LHCN-M2 (cell line): Measurements from ENCODE around the gene HNRNPUL1. TPM values are rescaled to one million over a fixed set of nuclear protein-coding genes. Genes with fewer than 3 reads are reported as not detected.

Experiments used
- DNase-seq: peaks from one replicate; pipeline ENCODE4 v3.0.0-alpha.2; 2012; ENCODE audit warnings: low read depth
- total RNA-seq: library from RNA; depleted of rRNA; stranded (reverse); fragments of >200 nt; gene quantifications from 2 replicates; pipeline ENCODE4 v1.2.3, GENCODE V29; 2014

The HNRNPUL1 gene
- total RNA-seq, 1 experiment from 2014 or later, result 153 TPM

DNA sequence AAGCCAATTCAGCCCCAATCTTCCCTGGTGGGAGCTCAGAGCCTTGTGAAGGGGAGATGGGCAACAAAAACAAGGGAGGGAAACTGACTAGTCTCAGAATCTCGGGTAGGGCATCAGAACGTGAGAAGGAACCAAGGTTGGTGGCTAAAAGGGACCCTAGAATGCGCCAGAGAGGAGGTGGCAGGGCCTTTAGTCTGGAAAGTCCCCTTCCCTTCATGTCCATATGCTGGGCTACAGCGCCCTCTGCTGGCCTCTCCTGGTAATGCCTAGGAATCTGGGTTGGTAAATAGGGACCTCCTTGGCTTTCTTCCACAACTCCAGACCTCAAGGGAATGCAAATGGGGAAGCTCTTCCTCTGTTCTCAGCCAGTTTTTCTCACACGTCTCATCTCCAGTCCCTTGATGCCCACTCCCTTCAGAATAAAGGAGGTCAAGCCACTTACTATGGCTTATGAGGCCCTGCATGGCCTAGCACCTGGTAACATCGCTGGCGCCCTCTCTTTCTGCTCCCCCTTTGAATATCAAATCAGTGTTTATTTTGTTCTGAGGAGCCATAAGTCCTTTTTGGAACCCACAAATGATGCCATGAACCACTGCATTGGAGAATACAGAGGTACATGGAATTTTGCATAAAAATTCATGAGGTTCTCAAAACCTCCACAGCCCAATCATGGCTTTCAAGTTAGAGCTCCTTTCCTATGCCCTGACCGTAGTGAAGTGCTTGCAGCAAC, 44.4 kb downstream of the HNRNPUL1 start:
- DNase-seq, result peak; percentile 89

DNA sequence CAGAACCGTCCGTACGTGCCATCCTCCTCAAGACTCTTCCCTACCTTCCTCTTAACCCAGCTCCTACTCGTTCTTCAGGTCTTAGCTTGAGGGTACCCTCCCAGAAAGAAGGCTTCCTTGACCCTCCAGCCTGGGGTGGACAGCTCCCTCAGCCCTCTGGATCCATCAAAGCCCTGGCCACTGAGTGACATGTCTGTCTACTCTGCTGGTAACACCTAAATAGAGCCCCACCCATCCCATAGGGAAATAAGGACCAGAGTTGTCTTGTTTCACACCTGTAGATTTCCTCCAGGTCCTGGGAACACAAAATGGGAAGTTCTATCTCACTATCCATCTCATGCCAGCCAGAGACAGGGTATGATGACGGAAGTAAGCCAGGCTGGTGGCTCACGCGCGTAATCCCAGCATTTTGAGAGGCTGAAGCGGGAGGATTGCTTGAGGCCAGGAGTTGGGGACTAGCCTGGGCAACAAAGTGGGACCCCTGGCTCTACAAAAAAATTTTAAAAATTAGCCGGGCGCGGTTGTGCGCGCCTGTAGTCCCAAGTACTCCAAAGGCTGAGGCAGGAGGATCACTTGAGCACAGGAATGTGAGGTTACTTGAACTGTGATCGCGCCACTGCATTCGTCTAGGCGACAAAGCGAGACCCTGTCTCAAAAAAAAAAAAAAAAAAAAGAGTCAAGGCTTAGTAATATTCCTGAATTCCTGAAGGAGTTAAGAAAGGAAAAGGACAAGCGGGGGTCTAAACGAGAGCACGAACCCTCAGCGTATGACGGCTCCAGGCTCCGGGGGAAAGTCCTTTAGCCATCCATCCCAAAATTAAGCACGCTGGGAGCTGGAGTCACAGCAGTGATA, 45.2 kb downstream of the HNRNPUL1 start:
- DNase-seq, result no peak

DNA sequence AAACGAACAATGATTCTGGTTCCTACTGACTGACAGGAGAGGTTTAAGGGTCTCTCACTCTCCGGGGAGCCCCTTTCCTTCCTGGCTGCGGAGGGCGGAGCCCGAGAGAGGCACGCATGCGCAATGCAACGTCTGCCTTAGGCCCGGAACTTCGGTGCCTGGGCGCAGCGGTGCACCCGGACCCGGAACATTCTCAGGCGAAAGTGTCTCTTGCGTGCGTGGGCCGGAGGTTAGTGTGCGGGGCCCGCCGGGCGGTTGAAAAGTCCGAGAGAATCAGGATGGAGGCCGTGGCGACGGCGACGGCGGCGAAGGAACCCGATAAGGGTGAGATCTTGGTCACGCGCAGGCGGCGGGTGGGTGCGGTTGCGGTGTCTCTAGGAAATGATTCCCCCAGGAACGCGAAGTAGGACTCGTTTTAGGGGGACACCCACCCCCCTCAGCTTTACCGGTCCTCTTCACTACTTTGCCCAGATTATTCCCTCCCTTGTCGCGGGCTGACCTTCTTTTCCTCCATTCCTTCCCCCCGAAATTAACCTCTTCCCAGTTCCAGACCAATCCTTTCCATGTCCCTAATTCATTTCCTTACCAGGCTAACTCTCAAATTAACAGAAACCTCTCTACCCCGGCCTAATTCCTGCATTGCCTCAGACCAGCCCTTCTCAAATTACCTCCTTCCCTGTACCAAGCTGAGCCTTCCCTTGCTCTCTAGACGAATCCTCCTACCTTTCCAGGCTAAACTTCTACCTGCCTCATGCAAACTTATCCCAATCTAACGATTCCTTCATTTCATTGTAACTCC, 46.1 kb downstream of the HNRNPUL1 start, which contains the start of gene CCDC97:
CCDC97 (plus strand) TSS at position 140 of the 799 bp plus-strand sequence; CDS start at position 279, 139 bp downstream.
- peak; percentile 81 for DNase-seq

- DNase-seq, result no peak
Observed at GRCh38 chr19:41311072-41311471, 46.9 kb downstream of the HNRNPUL1 start.

DNA sequence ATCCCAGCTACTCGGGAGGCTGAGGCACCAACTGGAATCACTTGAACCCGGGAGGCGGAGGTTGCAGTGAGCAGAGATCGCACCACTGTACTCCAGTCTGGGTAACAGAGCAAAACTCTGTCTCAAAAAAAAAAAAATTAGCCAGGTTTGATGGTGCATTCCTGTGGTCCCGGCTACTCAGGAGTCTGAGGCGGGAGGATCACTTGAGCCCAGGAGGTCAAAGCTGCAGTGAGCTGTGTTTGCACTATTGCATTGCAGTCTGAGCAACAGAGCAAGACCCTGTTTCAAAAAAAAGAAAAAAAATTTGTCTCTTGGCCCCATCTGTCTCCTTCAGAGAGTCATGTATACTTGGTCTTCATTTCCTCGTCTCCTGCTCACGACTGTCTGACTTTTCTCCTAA, 47.4 kb downstream of the HNRNPUL1 start:
- DNase-seq, result no peak

DNA sequence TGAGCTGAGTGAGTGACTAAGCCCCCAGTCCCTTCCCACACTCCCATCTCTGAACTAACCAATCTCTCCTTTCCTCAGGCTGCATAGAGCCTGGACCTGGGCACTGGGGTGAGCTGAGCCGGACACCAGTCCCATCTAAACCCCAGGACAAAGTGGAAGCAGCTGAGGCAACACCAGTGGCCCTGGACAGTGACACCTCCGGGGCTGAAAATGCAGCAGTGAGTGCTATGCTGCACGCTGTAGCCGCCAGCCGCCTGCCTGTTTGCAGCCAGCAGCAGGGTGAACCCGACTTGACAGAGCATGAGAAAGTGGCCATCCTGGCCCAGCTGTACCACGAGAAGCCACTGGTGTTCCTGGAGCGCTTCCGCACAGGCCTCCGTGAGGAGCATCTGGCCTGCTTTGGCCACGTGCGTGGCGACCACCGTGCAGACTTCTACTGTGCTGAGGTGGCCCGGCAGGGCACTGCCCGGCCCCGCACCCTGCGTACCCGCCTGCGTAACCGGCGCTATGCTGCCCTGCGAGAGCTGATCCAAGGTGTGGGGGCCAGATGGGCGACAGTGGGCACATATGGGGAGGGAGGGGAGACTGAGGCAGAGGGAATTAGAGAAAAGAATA, 52.2 kb downstream of the HNRNPUL1 start:
- DNase-seq, result no peak

DNA sequence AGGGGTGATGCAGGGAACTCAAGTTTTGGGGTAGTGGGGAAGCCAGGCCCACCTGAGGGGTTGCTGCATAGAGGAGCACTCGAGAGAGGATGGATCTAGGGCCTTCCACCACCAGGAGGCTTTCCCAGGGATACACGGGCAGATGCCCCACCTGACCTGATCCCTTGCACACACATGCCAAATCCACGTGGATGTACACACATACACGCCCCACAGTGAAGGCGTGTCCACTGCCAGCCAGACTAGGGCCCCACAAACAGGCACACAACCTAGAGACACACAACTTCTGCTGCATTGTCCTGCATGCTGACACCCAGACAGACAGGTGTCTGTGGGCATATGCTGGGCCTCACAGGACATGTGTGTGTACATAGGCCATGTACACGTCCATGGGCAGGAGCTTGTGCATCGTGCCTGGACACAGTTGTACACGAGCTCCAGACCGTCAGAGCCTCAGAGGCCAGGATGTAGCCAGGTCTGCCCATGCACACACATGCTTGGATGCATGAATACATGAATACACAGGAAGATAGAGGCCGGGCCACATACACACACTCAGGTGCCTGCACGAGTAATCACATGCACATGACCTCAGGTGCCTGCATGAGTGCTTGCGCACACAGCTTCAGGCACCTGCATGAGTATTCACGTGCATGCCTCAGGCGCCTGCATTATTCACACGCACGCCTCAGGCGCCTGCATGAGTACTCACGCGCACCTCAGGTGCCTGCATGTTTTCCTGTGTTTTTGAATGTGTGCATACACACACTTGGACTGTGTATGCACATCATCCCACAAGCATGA, 54.7 kb downstream of the HNRNPUL1 start:
- no peak for DNase-seq

DNA sequence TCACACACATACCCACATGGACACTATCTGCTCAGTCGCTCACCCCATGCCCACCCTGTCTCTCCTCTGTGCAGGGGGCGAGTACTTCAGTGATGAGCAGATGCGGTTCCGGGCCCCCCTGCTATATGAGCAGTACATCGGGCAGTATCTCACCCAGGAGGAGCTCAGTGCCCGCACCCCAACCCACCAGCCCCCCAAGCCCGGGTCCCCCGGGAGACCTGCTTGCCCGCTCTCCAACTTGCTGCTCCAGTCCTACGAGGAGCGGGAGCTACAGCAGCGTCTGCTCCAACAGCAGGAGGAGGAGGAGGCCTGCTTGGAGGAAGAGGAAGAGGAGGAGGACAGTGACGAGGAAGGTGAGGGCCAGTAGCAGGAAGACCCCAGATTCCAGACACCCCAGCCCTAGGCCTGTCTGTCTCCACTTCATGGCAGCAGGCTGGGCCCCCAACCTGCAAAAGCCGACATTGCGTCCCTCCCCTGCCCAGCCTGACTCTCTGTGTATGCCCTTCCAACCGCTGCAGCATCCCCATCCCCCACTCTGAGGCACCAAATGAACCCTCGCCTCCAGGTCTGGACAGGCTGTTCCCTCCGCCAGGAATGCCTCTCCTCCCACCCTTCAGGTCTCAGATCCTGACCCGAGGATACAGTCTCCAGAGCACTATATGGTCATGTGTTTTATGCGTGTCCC, 55.5 kb downstream of the HNRNPUL1 start:
- DNase-seq, result no peak

DNA sequence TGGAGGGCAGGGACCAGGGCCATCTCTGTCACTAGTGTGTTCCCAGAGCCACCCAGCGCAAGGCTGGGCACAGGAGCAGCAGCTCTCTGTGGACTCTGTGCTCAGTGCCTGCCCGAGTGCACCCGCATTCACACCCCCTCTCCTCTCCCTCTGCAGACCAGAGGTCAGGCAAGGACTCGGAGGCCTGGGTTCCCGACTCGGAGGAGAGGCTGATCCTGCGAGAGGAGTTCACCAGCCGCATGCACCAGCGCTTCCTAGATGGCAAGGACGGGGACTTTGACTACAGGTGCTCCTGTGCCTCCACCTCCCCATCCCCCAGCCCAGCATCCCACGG, 56.0 kb downstream of the HNRNPUL1 start:
- DNase-seq, result no peak

DNA sequence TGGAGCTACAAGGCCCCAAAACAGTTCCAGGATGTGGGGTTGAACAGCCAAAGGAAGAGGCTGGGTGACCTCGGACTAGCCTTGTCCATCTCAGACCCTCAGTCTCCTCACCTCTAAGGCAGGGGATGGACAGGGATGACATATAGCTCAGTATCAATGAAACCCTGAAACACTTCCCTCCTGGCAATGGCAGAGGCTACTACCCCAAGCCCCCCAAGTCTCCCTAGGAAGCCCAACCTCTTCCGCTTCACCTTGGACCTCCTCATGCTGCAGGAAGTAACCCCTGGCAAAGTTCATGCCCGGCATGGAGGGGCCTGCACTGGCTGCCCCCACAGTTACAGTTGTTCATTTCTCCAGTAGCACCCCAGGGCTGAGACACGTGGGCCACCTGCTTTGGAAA, 56.4 kb downstream of the HNRNPUL1 start:
- no peak for DNase-seq

DNA sequence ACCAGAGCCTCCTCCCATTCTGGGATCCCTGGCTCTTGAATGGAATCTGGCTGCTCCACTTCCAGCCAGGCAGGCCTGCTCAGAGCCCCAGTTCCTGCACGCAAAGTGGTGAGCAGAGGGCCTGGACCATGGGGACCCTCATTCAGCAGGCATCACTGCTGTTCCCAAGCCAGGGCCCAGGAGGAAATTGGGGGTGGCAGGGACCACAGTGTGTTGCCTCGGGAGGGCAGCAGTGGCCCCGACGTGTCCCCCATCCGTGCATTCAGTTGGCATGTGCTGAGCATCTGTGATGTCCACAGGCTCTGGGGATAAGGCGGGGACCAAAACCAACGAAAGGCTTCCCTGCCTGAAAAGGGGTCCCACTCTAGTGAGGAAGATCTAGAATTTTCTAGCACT, 57.0 kb downstream of the HNRNPUL1 start:
- no peak for DNase-seq

DNA sequence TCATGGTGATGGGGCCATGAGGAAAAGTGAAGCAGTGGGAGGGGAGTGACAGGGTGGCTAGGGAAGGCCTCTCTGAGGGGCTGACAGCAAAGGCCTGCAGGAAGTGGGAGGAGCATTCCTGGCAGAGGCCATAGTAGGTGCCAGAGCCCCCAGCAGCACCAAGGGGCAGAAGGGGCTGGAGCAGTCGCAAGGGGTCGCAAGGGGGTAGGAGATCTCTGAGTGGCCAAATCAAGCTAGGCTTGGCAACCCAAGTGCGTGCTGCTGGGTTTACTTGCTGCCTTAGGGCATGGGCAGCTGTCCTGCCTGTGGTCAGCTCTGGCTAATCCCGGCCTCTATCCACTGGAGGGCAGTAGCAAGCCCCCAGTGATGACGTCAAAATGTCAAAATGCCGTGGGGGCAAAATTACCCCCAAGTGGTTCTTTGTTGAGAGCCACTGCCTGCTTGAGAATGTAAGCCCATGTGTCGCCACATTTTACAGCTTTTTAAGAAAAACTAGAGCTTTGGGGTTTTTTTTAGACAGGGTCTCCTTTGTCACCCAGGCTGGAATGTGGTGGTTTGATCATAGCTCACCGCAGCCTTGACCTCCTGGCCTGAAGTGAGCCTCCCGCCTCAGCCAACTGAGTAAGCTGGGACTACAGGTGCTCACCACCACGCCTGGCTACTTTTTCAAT, 57.6 kb downstream of the HNRNPUL1 start:
- DNase-seq, result peak; percentile 89

DNA sequence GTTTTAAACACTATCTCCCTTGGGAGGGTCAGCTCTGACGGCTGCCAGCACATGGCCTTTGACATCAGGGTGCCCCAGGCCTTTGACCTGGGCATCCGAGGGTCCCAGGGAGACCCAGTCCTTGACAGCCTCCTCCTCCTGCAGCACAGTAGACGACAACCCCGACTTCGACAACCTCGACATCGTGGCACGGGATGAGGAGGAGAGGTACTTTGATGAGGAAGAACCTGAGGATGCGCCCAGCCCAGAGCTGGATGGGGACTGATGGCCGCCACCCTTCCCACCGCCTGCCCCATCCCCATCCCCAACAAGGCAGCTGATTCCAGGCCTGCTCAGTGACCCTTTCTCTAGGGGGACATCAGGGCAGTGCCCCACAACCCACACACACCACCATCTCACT, 58.3 kb downstream of the HNRNPUL1 start:
- DNase-seq, result no peak

DNA sequence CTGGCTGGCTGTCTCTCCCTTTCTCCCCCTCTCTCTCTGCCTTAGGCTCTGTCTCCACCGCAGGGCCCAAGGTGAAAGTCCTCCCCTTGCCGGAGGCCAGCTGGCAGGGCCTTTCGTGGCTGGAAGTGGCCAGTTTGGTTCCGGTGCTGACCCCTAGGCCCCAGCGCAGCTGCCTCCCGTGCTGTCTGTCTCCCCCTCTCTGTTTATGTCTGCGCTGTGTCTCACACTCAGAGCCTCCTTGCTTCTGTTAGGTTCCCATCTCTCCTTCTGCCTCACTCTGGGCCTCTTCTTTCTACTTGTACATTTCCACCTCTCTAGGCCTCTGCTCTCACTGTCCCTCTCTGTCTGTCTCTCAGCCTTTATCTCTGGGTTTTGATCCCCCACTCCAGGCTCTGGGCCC, 58.9 kb downstream of the HNRNPUL1 start:
- peak; percentile 71 for DNase-seq

DNA sequence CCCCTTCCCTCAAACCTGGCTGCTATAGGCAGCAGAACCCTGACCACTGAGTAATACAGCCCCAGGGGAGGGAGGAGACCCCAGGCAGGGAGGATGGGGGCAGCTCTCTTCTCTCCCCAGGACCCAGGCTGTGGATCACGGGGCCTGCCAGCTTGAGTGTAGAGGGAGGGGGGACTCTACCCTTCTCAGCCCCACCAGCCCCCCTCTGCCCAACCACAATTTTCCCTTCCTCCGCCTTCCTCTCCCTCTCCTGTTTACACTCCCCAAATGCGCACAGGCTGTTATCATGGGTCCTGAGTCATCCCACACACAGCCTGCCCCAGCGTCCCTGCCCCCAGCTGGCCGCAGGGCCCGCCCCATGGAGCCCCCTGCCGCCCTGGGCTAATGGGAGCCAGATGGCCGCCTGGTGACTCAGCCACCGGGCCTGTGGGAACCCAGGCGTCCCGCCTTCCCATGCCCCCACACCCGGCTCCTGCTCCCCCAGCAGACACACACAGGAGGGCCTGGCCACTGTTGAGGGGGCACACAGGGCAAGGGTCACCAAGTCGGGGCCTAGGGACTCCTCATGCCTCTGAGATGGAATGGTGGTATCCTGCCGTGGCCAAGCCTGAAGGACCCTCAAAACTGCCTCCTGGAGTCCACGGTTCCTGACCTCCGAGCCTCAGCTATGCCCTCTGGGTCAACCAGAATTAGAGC, 59.4 kb downstream of the HNRNPUL1 start:
- peak; percentile 94 for DNase-seq

- DNase-seq, result peak; percentile 14
Observed at GRCh38 chr19:41324231-41324702, 60.1 kb downstream of the HNRNPUL1 start.

DNA sequence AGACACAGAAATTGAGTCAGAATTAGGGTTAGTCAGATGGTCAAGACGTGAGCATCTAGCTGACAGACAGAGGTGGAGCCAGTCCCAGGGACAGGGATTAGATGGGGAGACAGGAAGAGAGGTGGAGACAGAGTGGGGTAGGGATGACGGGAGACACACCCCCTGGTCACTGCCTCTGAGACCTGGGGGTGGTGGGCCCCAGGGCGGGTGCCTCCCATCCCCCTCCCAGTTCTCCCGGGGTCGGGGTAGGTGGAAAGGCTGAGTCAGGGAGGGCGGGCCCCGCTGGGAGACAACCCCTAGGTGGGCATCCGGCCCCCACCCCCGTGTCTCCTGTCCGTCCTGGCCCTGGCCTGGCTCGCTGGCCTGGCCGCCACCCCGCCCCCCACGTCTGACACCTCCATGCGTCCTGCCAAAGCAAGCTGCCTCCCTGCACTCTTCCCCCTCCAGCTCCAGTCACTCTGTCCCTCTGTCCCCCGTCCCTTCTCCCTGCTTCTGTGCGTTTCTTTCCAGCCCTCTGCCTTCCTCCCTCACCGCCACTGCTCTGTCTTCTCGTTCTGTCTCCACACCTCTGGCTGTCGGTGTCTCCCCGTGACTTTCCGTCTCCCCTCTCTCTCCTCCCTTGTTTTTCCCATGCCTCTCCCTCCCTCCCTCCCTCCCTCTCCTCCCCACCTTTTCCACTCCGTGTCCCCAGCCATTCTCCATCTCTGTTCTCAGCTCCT, 60.9 kb downstream of the HNRNPUL1 start:
- DNase-seq, result peak; percentile 72

DNA sequence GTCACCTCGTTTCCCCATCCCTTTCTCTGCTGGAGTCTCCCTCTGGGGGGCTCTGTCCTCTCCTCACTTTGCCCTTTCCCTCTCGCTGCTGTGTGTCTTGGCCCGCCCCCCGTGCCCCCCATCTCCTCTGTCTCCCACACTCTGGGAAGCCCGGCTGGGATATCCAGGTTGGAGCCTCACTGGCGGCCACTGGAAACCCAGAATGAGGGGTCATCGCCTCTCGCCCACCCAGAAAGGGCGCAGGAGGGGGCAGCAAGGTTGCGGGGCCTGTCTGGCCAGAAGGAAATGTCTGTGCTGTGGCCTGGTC, 61.4 kb downstream of the HNRNPUL1 start:
- DNase-seq, result no peak
